ENCODE measurements around the gene TSC1. TPM values are rescaled to one million over a fixed set of nuclear protein-coding genes. Genes with fewer than 3 reads are reported as not detected.
A peak's percentile ranks its signal among the peaks of the same experiment; 100 is the strongest.

TSC1 gene
- total RNA-seq, 1 donor from 2014 or later: 50.9 TPM

- H3K36me3 ChIP-seq: no peaks in the 10 kb centered on the region
- no peaks in the 10 kb centered on the region for H3K27me3 ChIP-seq (ENCODE audit: low read depth)
- ATAC-seq (peak in 1 of 2 donors; percentile 43), DNase-seq (no peak)
- peak overlapping the region; percentile 2 for H3K4me3 ChIP-seq
- no peaks in the 10 kb centered on the region for H3K4me1 ChIP-seq
- H3K27ac ChIP-seq: no peak overlapping the region
- intact Hi-C loops (cut with DNase I): no loop called here
- TF ChIP-seq CTCF (IDR thresholded peaks at IDR 0.05): no peak
- no peaks in the 10 kb centered on the region for H3K9me3 ChIP-seq
These were observed 95.2 kb downstream of the TSC1 start for GRCh38 chr9:132849185-132849706.

DNA sequence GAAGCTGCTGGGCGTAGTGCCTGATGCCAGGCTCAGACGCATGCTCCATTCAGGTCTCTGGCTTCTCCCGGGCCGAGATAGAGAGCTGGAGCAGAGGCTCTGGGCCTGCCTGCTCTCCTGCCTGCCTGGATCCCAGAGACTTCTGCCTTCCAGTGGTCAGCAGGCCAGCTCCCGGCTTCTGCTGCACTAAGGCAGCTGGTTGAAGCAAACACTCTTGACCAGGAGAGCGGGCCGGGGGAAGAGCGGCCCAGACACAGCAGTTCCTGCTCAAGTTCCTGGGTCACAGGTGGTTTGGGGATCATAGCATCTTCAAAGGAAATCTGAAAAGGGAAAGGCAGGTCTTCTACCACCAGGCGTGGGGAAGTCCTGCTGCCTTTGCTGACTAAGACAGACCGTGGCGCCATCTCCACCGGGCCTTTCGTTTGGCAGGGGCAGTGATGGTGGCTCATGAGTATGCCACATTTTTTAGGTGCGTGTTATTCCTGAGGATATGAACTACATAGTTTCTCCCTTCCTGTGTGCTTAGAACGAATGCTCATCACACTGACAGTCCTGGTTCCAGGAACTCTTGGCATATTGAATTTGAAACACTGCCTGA lies 97.4 kb downstream of the TSC1 start:
- no peak overlapping the region for H3K4me3 ChIP-seq
- DNase-seq: no peak
- no peaks in the 10 kb centered on the region for H3K9me3 ChIP-seq
- no peaks in the 10 kb centered on the region for H3K4me1 ChIP-seq
- no peak overlapping the region for H3K27ac ChIP-seq
- no peak for TF ChIP-seq CTCF (IDR thresholded peaks at IDR 0.05)
- H3K27me3 ChIP-seq (ENCODE audit: low read depth): no peaks in the 10 kb centered on the region
- H3K36me3 ChIP-seq: no peaks in the 10 kb centered on the region
- ATAC-seq: no peak
- intact Hi-C loops (cut with DNase I): no loop called here

- intact Hi-C loops (cut with DNase I): no loop called here
- no peak for TF ChIP-seq CTCF (IDR thresholded peaks at IDR 0.05)
- Histone ChIP-seq H3K27me3 (ENCODE audit: low read depth) (no peaks in the 10 kb centered on the region), H3K9me3 (no peaks in the 10 kb centered on the region), H3K36me3 (no peaks in the 10 kb centered on the region), H3K4me3 (no peak overlapping the region), H3K27ac (no peak overlapping the region), H3K4me1 (no peaks in the 10 kb centered on the region)
- ATAC-seq (no peak), DNase-seq (no peak)
These were observed 98.1 kb downstream of the TSC1 start for GRCh38 chr9:132846109-132846917.

DNA sequence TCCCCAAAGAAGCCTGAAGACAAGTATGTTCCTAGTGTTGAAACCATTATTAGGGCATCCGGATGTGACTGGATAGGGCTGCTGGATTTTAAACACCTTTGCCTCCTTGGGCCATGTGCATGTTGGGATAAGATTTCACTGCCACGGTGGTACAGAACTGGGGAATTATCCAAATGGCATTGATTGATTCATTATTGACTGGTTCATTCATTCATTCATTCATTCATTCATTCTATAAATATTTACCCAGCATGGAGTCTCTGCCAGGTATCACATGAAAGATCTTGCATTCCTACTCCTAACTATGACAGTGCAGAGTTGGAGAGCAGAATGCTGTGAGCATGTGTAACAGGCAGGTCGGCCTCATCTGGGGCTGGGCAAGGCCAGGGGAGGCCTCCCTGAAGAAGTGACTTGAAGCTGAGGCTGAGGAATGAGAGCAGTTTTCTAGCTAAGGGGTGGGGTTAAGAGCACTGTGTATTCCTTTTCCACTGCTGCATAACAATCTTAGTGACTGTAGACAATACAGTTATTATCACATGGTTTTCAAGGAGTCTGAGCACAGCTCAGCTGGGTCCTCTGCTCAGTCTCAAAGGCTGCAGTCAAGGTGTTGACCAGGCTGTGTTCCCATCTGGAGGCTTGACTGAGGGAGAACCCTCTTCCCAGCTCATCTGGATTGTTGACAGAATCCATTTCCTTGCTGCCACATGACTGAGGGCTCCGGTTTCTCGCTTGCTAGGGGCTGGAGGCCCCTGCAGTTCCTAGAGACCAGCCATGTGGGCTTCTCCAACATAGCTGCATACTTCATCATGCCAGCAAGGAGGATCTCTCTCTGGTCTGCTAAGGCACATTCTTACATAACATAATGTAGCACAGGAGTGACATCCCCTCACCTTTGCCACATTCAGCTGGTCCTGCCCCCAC lies 102.0 kb downstream of the TSC1 start:
- Histone ChIP-seq H3K4me1 (no peaks in the 10 kb centered on the region), H3K36me3 (no peaks in the 10 kb centered on the region), H3K4me3 (no peak overlapping the region), H3K27me3 (ENCODE audit: low read depth) (no peaks in the 10 kb centered on the region), H3K27ac (no peak overlapping the region), H3K9me3 (no peaks in the 10 kb centered on the region)
- intact Hi-C loops (cut with DNase I): no loop called here
- no peak for ATAC-seq
- DNase-seq: no peak
- no peak for TF ChIP-seq CTCF (IDR thresholded peaks at IDR 0.05)

Small RNAs within 50 kb of the gene (microRNA-seq; reads per million reads assigned to microRNA genes)
- not detected for gene MIR548AW (ENCODE audit: borderline number of aligned reads)

Other genes with a start within 250 kb of the TSC1 start
- 6.1 TPM for gene AK8, start 66.3 kb downstream of the TSC1 start, total RNA-seq
- 13.9 TPM for gene SPACA9, start 65.7 kb downstream of the TSC1 start, total RNA-seq
- gene GFI1B, start 34.1 kb upstream of the TSC1 start, total RNA-seq: 1.1 TPM
- gene GTF3C5, start 86.4 kb upstream of the TSC1 start, total RNA-seq: 44.8 TPM
- 1.4 TPM for gene CEL, start 117.4 kb upstream of the TSC1 start, total RNA-seq
- 71.1 TPM for gene RALGDS, start 176.6 kb upstream of the TSC1 start, total RNA-seq
- gene GBGT1, start 219.3 kb upstream of the TSC1 start, total RNA-seq: 38.5 TPM